Smooth muscle cell (in vitro differentiated cells): ENCODE measurements around the gene ARFIP1. TPM values are rescaled to one million over a fixed set of nuclear protein-coding genes. Genes with fewer than 3 reads are reported as not detected.
"Not testable (repeated sequence)": the region's sequence is repeated elsewhere in the genome, so short reads cannot be mapped to it uniquely, and the experiment has no call there.

Source experiments
- DNase-seq: peaks from one replicate; lab custom pipeline; 2025; ENCODE audit not compliant: unreplicated experiment; lab: John Stamatoyannopoulos, UW
- H2AFZ ChIP-seq: fragments of 200-600 bp; sonication (generic); 2 replicates; pipeline ENCODE4 v1.6.0; 2016; ENCODE audit warnings: antibody characterized with exemption, low read depth, mild to moderate bottlenecking
- H3F3A ChIP-seq: fragments of 200-600 bp; sonication (generic); 2 replicates; pipeline ENCODE4 v1.6.0; 2017; ENCODE audit warnings: antibody characterized with exemption, low read depth
- H3K27ac ChIP-seq: fragments of 200-600 bp; sonication (generic); 2 replicates; pipeline ENCODE4 v1.5.1; 2016; ENCODE audit warnings: low read depth, mild to moderate bottlenecking
- H3K27me3 ChIP-seq: fragments of 200-600 bp; sonication (generic); 2 replicates; pipeline ENCODE4 v1.6.1; 2016; ENCODE audit warnings: low read depth, mild to moderate bottlenecking
- H3K36me3 ChIP-seq: fragments of 200-600 bp; sonication (generic); 2 replicates; pipeline ENCODE4 v1.5.1; 2016; ENCODE audit warnings: low read depth
- H3K4me1 ChIP-seq: fragments of 200-600 bp; sonication (generic); 2 replicates; pipeline ENCODE4 v1.5.1; 2016; ENCODE audit warnings: low read depth
- H3K4me2 ChIP-seq: fragments of 200-600 bp; sonication (generic); 2 replicates; pipeline ENCODE4 v1.6.0; 2016; ENCODE audit warnings: mild to moderate bottlenecking
- H3K4me3 ChIP-seq: fragments of 200-600 bp; sonication (generic); 2 replicates; pipeline ENCODE4 v1.5.1; 2016; ENCODE audit warnings: mild to moderate bottlenecking
- H3K79me2 ChIP-seq: fragments of 200-600 bp; sonication (generic); 2 replicates; pipeline ENCODE4 v1.6.0; 2016; ENCODE audit warnings: low read depth, mild to moderate bottlenecking
- H3K9ac ChIP-seq: fragments of 200-600 bp; sonication (generic); 2 replicates; pipeline ENCODE4 v1.6.0; 2016; ENCODE audit warnings: low read depth
- H3K9me3 ChIP-seq: fragments of 200-600 bp; sonication (generic); replicated peaks from 2 replicates; pipeline ENCODE4 v1.5.1; 2016; ENCODE audit warnings: low read depth
- H4K20me1 ChIP-seq: fragments of 200-600 bp; sonication (generic); 2 replicates; pipeline ENCODE4 v1.6.0; 2016; ENCODE audit warnings: low read depth
- CTCF ChIP-seq: fragments of 200-600 bp; sonication (generic); IDR thresholded peaks from 2 replicates; pipeline ENCODE4 v1.5.1; 2017; ENCODE audit warnings: borderline replicate concordance, mild to moderate bottlenecking, antibody characterized with exemption; ENCODE audit not compliant: insufficient read depth, poor library complexity, severe bottlenecking
- WGBS: methylation state at CpG from one replicate; pipeline ENCODE4 v1.1.7; 2016; ENCODE audit warnings: low lambda C conversion rate; 5-methylcytosine and 5-hydroxymethylcytosine counted together
- polyA plus RNA-seq: library from polyadenylated mRNA; unstranded; fragments of >200 nt; fragmentation: Nextera tagmentation; extraction: Ambion mirVana; gene quantifications from 2 replicates; pipeline ENCODE4 v1.2.1, GENCODE V29; 2016
- total RNA-seq: library from RNA; depleted of rRNA; stranded (reverse); fragments of >200 nt; gene quantifications from 2 replicates; pipeline ENCODE4 v1.2.3, GENCODE V29; 2014

Gene ARFIP1
- total and polyA plus RNA-seq, 2 experiments from 2014 or later, result 21.3 to 37.7 TPM

- H4K20me1 ChIP-seq, result no peaks in the 10 kb centered on the region
- H2AFZ ChIP-seq, result no peak overlapping the region
- no peaks in the 10 kb centered on the region for H3F3A ChIP-seq
- no peak for TF ChIP-seq CTCF
- H3K9me3 ChIP-seq, result no peaks in the 10 kb centered on the region
- WGBS, result 71% methylated on average over 1 of the region's 1 CpG
- no peaks in the 10 kb centered on the region for H3K36me3 ChIP-seq
- DNase-seq, result no peak
- no peak overlapping the region for H3K4me3 ChIP-seq
- H3K27ac ChIP-seq, result no peak overlapping the region
- H3K9ac ChIP-seq, result no peak overlapping the region
- no peaks in the 10 kb centered on the region for H3K79me2 ChIP-seq
- H3K27me3 ChIP-seq, result no peaks in the 10 kb centered on the region
- H3K4me1 ChIP-seq, result no peaks in the 10 kb centered on the region
- H3K4me2 ChIP-seq, result no peak overlapping the region
Observed at GRCh38 chr4:152896811-152897210, 117.1 kb downstream of the ARFIP1 start.

GRCh38 chr4:152898133-152898532 lies 118.4 kb downstream of the ARFIP1 start:
- not testable (repeated sequence) for H3K4me2 ChIP-seq, H3K4me3 ChIP-seq, DNase-seq, H4K20me1 ChIP-seq, H3K9ac ChIP-seq, H3K4me1 ChIP-seq, H3K79me2 ChIP-seq, H3K27me3 ChIP-seq, H3F3A ChIP-seq, H3K27ac ChIP-seq, H2AFZ ChIP-seq, H3K36me3 ChIP-seq, H3K9me3 ChIP-seq
- 96% methylated on average over 6 of the region's 6 CpGs for WGBS

- no peaks in the 10 kb centered on the region for H4K20me1 ChIP-seq
- H3K4me2 ChIP-seq, result no peak overlapping the region
- H3K9ac ChIP-seq, result no peak overlapping the region
- no peak for DNase-seq
- H3K9me3 ChIP-seq, result no peaks in the 10 kb centered on the region
- H3K36me3 ChIP-seq, result peaks cover 4% of the 10 kb centered on the region
- H3K4me1 ChIP-seq, result no peaks in the 10 kb centered on the region
- H3F3A ChIP-seq, result no peaks in the 10 kb centered on the region
- H3K27ac ChIP-seq, result no peak overlapping the region
- H3K4me3 ChIP-seq, result no peak overlapping the region
- H3K79me2 ChIP-seq, result no peaks in the 10 kb centered on the region
- no peaks in the 10 kb centered on the region for H3K27me3 ChIP-seq
- no peak for TF ChIP-seq CTCF
- H2AFZ ChIP-seq, result no peak overlapping the region
Observed at GRCh38 chr4:152898606-152899005, 118.9 kb downstream of the ARFIP1 start.

- Histone ChIP-seq H3K27me3 (no peaks in the 10 kb centered on the region), H3K4me3 (no peak overlapping the region), H2AFZ (no peak overlapping the region), H3K4me1 (no peaks in the 10 kb centered on the region), H4K20me1 (no peaks in the 10 kb centered on the region), H3F3A (no peaks in the 10 kb centered on the region), H3K27ac (no peak overlapping the region), H3K4me2 (no peak overlapping the region), H3K36me3 (peaks cover 4% of the 10 kb centered on the region), H3K9me3 (no peaks in the 10 kb centered on the region), H3K79me2 (no peaks in the 10 kb centered on the region), H3K9ac (no peak overlapping the region)
- TF ChIP-seq CTCF, result no peak
- DNase-seq, result no peak
Observed at GRCh38 chr4:152900395-152900794, 120.6 kb downstream of the ARFIP1 start.
